ENCODE measurements around the gene RCC1.
A peak's percentile ranks its signal among the peaks of the same experiment; 100 is the strongest.
"Not testable (repeated sequence)": the region's sequence is repeated elsewhere in the genome, so short reads cannot be mapped to it uniquely, and the experiment has no call there.

RCC1 gene

GRCh38 chr1:28510273-28510969 lies 4.6 kb downstream of the RCC1 start:
- TF ChIP-seq, protein P1, sequence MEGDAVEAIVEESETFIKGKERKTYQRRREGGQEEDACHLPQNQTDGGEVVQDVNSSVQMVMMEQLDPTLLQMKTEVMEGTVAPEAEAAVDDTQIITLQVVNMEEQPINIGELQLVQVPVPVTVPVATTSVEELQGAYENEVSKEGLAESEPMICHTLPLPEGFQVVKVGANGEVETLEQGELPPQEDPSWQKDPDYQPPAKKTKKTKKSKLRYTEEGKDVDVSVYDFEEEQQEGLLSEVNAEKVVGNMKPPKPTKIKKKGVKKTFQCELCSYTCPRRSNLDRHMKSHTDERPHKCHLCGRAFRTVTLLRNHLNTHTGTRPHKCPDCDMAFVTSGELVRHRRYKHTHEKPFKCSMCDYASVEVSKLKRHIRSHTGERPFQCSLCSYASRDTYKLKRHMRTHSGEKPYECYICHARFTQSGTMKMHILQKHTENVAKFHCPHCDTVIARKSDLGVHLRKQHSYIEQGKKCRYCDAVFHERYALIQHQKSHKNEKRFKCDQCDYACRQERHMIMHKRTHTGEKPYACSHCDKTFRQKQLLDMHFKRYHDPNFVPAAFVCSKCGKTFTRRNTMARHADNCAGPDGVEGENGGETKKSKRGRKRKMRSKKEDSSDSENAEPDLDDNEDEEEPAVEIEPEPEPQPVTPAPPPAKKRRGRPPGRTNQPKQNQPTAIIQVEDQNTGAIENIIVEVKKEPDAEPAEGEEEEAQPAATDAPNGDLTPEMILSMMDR (IDR thresholded peaks at IDR 0.05; ENCODE audit: control extremely low read depth, extremely low read depth, low read depth, missing control alignments) = no peak

DNA sequence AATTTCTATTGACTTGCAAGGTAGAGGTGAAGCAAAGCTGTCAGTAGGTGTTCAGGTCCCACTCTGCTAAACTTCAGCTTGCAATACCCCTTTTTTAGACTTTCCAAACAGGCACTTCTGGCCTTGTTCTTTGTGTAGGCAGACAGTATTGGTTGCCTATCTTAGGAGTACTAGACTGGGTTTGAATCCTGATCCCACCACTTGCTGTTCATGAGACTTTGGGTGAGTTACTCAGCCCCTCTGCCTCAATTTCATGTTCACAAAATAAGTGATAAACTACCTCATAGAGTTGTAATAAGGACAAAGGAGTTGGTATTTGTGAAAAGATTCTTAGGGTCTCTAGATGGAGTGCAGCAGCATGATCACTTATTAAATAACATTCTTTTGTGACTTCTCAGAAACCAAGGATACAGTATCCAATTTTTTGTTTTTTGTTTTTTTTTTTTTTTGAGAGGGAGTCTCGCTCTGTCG lies 5.2 kb downstream of the RCC1 start:
- CTCF ChIA-PET = interaction anchor here (0.7 kb wide), 1 partner anchor 71 kb away, joined by 3 read pairs; no protein-coding TSS in a partner anchor
- no peak for DNase-seq (ENCODE audit: extremely low spot score)
- TF ChIP-seq, protein P1 (IDR thresholded peaks at IDR 0.05; ENCODE audit: control extremely low read depth, extremely low read depth, low read depth, missing control alignments) = no peak
- POLR2A ChIA-PET = interaction anchor here (0.5 to 5.4 kb wide), 2 partner anchors 70 to 96 kb away, joined by 3 to 36 read pairs; no protein-coding TSS in a partner anchor

More at GRCh38 chr1:28510273-28510969, 4.6 kb downstream of the RCC1 start:
- no peak for DNase-seq (ENCODE audit: extremely low spot score)
- ChIA-PET CTCF (interaction anchor here (0.7 to 4.4 kb wide), 5 partner anchors 7 to 93 kb away, joined by 3 to 25 read pairs (median 3); no protein-coding TSS in a partner anchor), POLR2A (interaction anchor here (0.6 to 5.4 kb wide), 5 partner anchors 46 to 889 kb away, joined by 3 to 36 read pairs (median 5); no protein-coding TSS in a partner anchor)

GRCh38 chr1:28512058-28512611 lies 6.3 kb downstream of the RCC1 start:
- CTCF ChIA-PET = interaction anchor here (1.4 kb wide), 1 partner anchor 9 kb away, joined by 3 read pairs; no protein-coding TSS in a partner anchor

DNA sequence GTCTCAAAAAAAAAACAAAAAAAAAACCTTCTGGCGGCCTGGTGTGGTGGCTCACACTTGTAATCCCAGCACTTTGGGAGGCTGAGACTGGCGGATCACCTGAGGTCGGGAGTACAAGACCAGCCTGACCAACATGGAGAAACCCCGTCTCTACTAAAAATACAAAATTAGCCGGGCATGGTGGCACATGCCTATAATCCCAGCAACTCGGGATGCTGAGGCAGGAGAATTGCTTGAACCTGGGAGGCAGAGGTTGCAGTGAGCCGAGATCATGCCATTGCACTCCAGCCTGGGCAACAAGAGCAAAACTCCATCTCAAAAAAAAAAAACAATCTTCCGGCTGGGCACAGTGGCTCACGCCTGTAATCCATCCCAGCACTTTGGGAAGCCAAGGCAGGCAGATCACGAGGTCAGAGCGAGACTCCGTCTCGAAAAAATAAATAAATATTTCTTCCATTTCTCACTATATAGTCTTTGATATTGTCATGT lies 8.6 kb downstream of the RCC1 start:
- ChIA-PET POLR2A (interaction anchor here (2.1 to 3.1 kb wide), 2 partner anchors 65 to 66 kb away, joined by 5 to 14 read pairs; no protein-coding TSS in a partner anchor), CTCF (interaction anchor here (1.0 to 2.2 kb wide), 2 partner anchors 266 to 362 kb away, joined by 4 to 7 read pairs; no protein-coding TSS in a partner anchor)
- DNase-seq (ENCODE audit: extremely low spot score) = not testable (repeated sequence)

More at GRCh38 chr1:28512058-28512611, 6.3 kb downstream of the RCC1 start:
- POLR2A ChIA-PET = interaction anchor here (0.7 to 5.4 kb wide), 4 partner anchors 65 to 104 kb away, joined by 5 to 36 read pairs (median 6); no protein-coding TSS in a partner anchor
- TF ChIP-seq, protein P1 (IDR thresholded peaks at IDR 0.05; ENCODE audit: control extremely low read depth, extremely low read depth, low read depth, missing control alignments) = no peak
- DNase-seq (ENCODE audit: extremely low spot score) = no peak

- DNase-seq (ENCODE audit: extremely low spot score) = no peak
- ChIA-PET CTCF (interaction anchor here (0.9 to 3.3 kb wide), 11 partner anchors 8 to 360 kb away, joined by 3 to 25 read pairs (median 4); partner anchors contain the start of gene YTHDF2), POLR2A (interaction anchor here (1.3 to 3.1 kb wide), 2 partner anchors 11 to 64 kb away, joined by 6 to 14 read pairs; partner anchors contain the start of gene RCC1)
- TF ChIP-seq, protein P1 (IDR thresholded peaks at IDR 0.05; ENCODE audit: control extremely low read depth, extremely low read depth, low read depth, missing control alignments) = no peak
Observed at GRCh38 chr1:28516518-28516956, 10.7 kb downstream of the RCC1 start.

DNA sequence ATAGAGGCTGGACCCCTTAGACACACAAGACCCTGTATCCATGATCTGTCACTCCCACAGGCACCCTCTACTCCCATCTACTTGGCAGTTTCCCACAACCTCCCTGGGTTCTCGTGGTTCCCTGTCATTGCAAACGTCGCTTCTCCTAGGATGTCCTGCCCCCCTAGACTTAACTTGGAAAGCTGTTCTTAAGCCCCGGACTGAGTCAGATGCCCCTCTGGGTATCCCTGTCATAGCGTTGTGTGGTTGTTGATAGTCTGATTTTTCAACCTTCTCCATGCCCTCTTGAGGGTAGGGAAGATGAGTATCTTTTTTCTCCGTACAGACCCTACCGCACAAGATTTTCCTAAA lies 11.8 kb downstream of the RCC1 start:
- ChIA-PET POLR2A (interaction anchor here (3.1 kb wide), 1 partner anchor 63 kb away, joined by 14 read pairs; no protein-coding TSS in a partner anchor), CTCF (interaction anchor here (0.6 to 3.3 kb wide), 12 partner anchors 9 to 267 kb away, joined by 3 to 25 read pairs (median 3); partner anchors contain the start of genes RCC1 and YTHDF2)
- DNase-seq (ENCODE audit: extremely low spot score) = no peak
- TF ChIP-seq, protein P1 (IDR thresholded peaks at IDR 0.05; ENCODE audit: control extremely low read depth, extremely low read depth, low read depth, missing control alignments) = peak; percentile 3

Data from GM10248 (cell line).